PC-9 (cell line): ENCODE results near the gene MYRIP. TPM values are rescaled to one million over a fixed set of nuclear protein-coding genes. Genes with fewer than 3 reads are reported as not detected.

Experiments
- BruUV-seq: library from RNA; stranded (reverse); fragments of 400-500 nt; replicated peaks from 2 replicates; lab custom pipeline; 2021; lab: Mats Ljungman, UMichigan
- CTCF ChIA-PET: fragments of 300-600 bp; sonication (Branson Sonifier 250); formaldehyde crosslinking; loops from one replicate; lab custom pipeline; 2022; ENCODE audit warnings: antibody characterized with exemption; lab: Charles Lee
- POLR2A ChIA-PET: fragments of 300-600 bp; sonication (Branson Sonifier 250); formaldehyde crosslinking; loops from one replicate; lab custom pipeline; 2022; ENCODE audit warnings: antibody characterized with exemption; ENCODE audit not compliant: unreplicated experiment; lab: Charles Lee
- DNase-seq, 2 experiments: peaks; one replicate each; pipeline versions ENCODE4 v3.0.0 to v3.0.0-alpha.2; 2015 to 2022; ENCODE audit warnings: mixed read lengths in 1 of 2
- H2AFZ ChIP-seq: fragments of 200-600 bp; sonication (generic); 2 replicates; pipeline ENCODE4 v1.8.1; 2017; ENCODE audit warnings: antibody characterized with exemption
- H3F3A ChIP-seq: fragments of 200-600 bp; sonication (generic); 2 replicates; pipeline ENCODE4 v1.8.1; 2017; ENCODE audit warnings: antibody characterized with exemption, mild to moderate bottlenecking, low read depth; ENCODE audit not compliant: insufficient read depth
- H3K27ac ChIP-seq: fragments of 200-600 bp; sonication (generic); 2 replicates; pipeline ENCODE4 v1.6.1; 2016; ENCODE audit warnings: mixed run types
- H3K27me3 ChIP-seq: fragments of 200-600 bp; sonication (generic); 2 replicates; pipeline ENCODE4 v1.6.1; 2016; ENCODE audit warnings: low read depth, mixed run types; ENCODE audit not compliant: insufficient read depth
- H3K36me3 ChIP-seq: fragments of 200-600 bp; sonication (generic); 2 replicates; pipeline ENCODE4 v1.6.1; 2016; ENCODE audit warnings: low read depth, mixed run types
- H3K4me1 ChIP-seq: fragments of 200-600 bp; sonication (generic); replicated peaks from 2 replicates; pipeline ENCODE4 v1.6.1; 2016; ENCODE audit warnings: mixed run types; ENCODE audit not compliant: insufficient read depth
- H3K4me2 ChIP-seq: fragments of 200-600 bp; sonication (generic); 2 replicates; pipeline ENCODE4 v1.6.1; 2017; ENCODE audit warnings: mixed run types
- H3K4me3 ChIP-seq: fragments of 200-600 bp; sonication (generic); 2 replicates; pipeline ENCODE4 v1.6.1; 2016; ENCODE audit warnings: mixed run types
- H3K79me2 ChIP-seq: fragments of 200-600 bp; sonication (generic); 2 replicates; pipeline ENCODE4 v1.6.1; 2017; ENCODE audit warnings: low read depth, mixed run types
- H3K9me2 ChIP-seq: fragments of 200-600 bp; sonication (generic); 2 replicates; pipeline ENCODE4 v1.8.1; 2017; ENCODE audit warnings: mild to moderate bottlenecking; ENCODE audit not compliant: insufficient read depth
- H3K9me3 ChIP-seq: fragments of 200-600 bp; sonication (generic); 2 replicates; pipeline ENCODE4 v1.8.1; 2016; ENCODE audit warnings: low read depth; ENCODE audit not compliant: insufficient read depth
- H4K20me1 ChIP-seq: fragments of 200-600 bp; sonication (generic); 2 replicates; pipeline ENCODE4 v1.8.1; 2017; ENCODE audit not compliant: insufficient read depth
- EZH2 ChIP-seq: fragments of 200-600 bp; sonication (generic); IDR thresholded peaks from 2 replicates; pipeline ENCODE4 v1.8.0; 2017; ENCODE audit warnings: antibody characterized with exemption, low read depth
- intact Hi-C: fragments of 100-400 bp; cut with micrococcal nuclease; formaldehyde crosslinking; loops from one replicate; pipeline ENCODE4 v1.10.0; 2022; ENCODE audit not compliant: unreplicated experiment
- total RNA-seq: library from RNA; stranded (reverse); gene quantifications from 2 replicates; pipeline ENCODE4 v1.2.3, GENCODE V29; 2021
- TF ChIP-seq, protein P1 (sequence below): fragments of 200-600 bp; sonication (generic); conservative IDR thresholded peaks from 2 replicates; pipeline ENCODE4 v1.6.1; 2017; ENCODE audit warnings: mixed run types, antibody characterized with exemption, mild to moderate bottlenecking, moderate library complexity

The MYRIP gene
- total RNA-seq, 1 experiment from 2014 or later = not detected

DNA sequence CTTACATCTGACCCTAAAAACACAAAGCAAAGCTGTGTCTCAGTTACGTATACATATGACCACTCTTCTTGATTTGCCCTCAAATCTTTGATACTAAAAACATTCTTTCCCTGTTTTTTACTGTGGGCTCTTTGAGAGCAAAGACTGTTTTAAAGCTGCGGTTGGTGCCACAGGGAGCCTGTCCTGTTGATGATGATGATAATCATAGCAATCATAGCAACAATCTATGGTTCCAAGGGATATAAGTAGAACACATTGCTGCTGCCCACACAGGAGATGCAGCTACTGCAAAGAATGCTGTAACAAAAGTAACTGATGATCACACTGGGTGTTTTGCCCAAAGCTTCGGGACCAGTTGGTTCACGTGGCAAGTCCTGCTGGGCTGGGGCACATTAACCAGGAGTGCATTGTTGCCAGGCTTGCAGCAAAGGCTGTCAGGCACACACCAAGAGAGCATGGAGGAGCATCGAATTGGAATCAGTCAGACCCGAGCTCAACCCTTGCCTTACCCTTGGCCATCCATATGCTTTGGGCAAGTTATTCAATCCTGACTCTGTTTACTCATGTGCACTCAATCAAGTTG lies 368.7 kb downstream of the MYRIP start:
- Histone ChIP-seq H3K27ac (no peak overlapping the region), H3K4me2 (no peak overlapping the region), H2AFZ (no peak overlapping the region), H3K9me2 (no peaks in the 10 kb centered on the region), H4K20me1 (no peaks in the 10 kb centered on the region), H3K27me3 (no peaks in the 10 kb centered on the region), H3K9me3 (no peaks in the 10 kb centered on the region), H3K36me3 (no peaks in the 10 kb centered on the region), H3K4me3 (no peak overlapping the region), H3K4me1 (no peaks in the 10 kb centered on the region), H3K79me2 (no peaks in the 10 kb centered on the region), H3F3A (no peaks in the 10 kb centered on the region)
- ChIA-PET POLR2A (no interaction called here), CTCF (interaction anchor here (1.2 kb wide), 1 partner anchor 636 kb away, joined by 4 read pairs; no protein-coding TSS in a partner anchor)
- intact Hi-C loops = loop anchor here (5.0 to 10.0 kb wide), 2 partner anchors 513 to 731 kb away; no protein-coding TSS in a partner anchor
- no peak for TF ChIP-seq EZH2
- TF ChIP-seq, protein P1, sequence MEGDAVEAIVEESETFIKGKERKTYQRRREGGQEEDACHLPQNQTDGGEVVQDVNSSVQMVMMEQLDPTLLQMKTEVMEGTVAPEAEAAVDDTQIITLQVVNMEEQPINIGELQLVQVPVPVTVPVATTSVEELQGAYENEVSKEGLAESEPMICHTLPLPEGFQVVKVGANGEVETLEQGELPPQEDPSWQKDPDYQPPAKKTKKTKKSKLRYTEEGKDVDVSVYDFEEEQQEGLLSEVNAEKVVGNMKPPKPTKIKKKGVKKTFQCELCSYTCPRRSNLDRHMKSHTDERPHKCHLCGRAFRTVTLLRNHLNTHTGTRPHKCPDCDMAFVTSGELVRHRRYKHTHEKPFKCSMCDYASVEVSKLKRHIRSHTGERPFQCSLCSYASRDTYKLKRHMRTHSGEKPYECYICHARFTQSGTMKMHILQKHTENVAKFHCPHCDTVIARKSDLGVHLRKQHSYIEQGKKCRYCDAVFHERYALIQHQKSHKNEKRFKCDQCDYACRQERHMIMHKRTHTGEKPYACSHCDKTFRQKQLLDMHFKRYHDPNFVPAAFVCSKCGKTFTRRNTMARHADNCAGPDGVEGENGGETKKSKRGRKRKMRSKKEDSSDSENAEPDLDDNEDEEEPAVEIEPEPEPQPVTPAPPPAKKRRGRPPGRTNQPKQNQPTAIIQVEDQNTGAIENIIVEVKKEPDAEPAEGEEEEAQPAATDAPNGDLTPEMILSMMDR = no peak
- no peak for DNase-seq
- no TSS peak for BruUV-seq

GRCh38 chr3:40179016-40179415 lies 369.6 kb downstream of the MYRIP start:
- H3K36me3 ChIP-seq = no peaks in the 10 kb centered on the region
- intact Hi-C loops = loop anchor here (1.0 to 10.0 kb wide), 3 partner anchors 472 to 732 kb away; no protein-coding TSS in a partner anchor

DNA sequence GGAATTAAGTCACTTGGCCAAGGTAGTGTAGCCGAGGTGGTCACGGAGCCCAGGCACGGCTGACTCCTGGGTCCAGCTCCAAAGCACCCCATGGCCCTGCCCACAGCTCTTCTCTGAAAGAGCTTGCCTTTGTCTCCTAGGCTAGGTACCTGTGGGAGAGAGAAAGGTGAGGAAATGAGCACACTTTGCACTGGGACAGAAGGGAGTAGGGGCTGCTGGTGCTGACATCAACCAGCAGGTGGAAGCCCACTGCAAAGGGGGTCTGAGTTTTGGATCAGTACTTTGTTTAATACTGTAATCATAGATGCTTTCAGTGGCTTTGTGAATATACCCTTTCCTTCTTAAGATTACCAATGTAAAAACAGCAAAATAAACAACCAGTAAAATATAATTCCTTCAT lies 371.8 kb downstream of the MYRIP start:
- H4K20me1 ChIP-seq = no peaks in the 10 kb centered on the region
- no peaks in the 10 kb centered on the region for H3K79me2 ChIP-seq
- no peaks in the 10 kb centered on the region for H3F3A ChIP-seq
- ChIA-PET CTCF (no interaction called here), POLR2A (no interaction called here)
- TF ChIP-seq EZH2 = no peak
- TF ChIP-seq, protein P1 = no peak
- no peak for DNase-seq
- intact Hi-C loops = no loop called here
- no peak overlapping the region for H3K4me3 ChIP-seq
- H3K27me3 ChIP-seq = no peaks in the 10 kb centered on the region
- no peaks in the 10 kb centered on the region for H3K9me2 ChIP-seq
- no TSS peak for BruUV-seq
- no peaks in the 10 kb centered on the region for H3K4me1 ChIP-seq
- H2AFZ ChIP-seq = no peak overlapping the region
- no peaks in the 10 kb centered on the region for H3K9me3 ChIP-seq
- H3K4me2 ChIP-seq = no peak overlapping the region
- H3K27ac ChIP-seq = no peak overlapping the region
- H3K36me3 ChIP-seq = no peaks in the 10 kb centered on the region

More at GRCh38 chr3:40179016-40179415, 369.6 kb downstream of the MYRIP start:
- Histone ChIP-seq H3F3A (no peaks in the 10 kb centered on the region), H2AFZ (no peak overlapping the region), H4K20me1 (no peaks in the 10 kb centered on the region), H3K9me2 (no peaks in the 10 kb centered on the region), H3K4me3 (no peak overlapping the region), H3K79me2 (no peaks in the 10 kb centered on the region), H3K27me3 (no peaks in the 10 kb centered on the region), H3K4me2 (no peak overlapping the region), H3K9me3 (no peaks in the 10 kb centered on the region), H3K4me1 (no peaks in the 10 kb centered on the region), H3K27ac (no peak overlapping the region)
- DNase-seq = peak in 1 of 2 experiments; percentile 60
- POLR2A ChIA-PET = no interaction called here
- no TSS peak for BruUV-seq
- CTCF ChIA-PET = interaction anchor here (0.6 to 1.2 kb wide), 2 partner anchors 540 to 637 kb away, joined by 4 to 6 read pairs; no protein-coding TSS in a partner anchor
- no peak for TF ChIP-seq EZH2
- TF ChIP-seq, protein P1 = peak; percentile 72
